Spleen (tissue), 11 donors: ENCODE measurements around the gene PRG3. TPM values are rescaled to one million over a fixed set of nuclear protein-coding genes. Genes with fewer than 3 reads are reported as not detected.

Source experiments
- DNase-seq: peaks from one replicate; pipeline ENCODE4 v3.0.0-alpha.2; 2020
- H3K27ac ChIP-seq, 8 donors: fragments of 200-600 bp; sonication (generic) in 7 of 8; 1 replicate in 4 of 8; 2 replicates in 4 of 8; pipeline versions ENCODE4 v1.5.0 to v1.8.0; 2016 to 2021; ENCODE audit warnings: inconsistent platforms in 4 of 8, mild to moderate bottlenecking in 4 of 8, moderate library complexity in 1 of 8
- H3K27me3 ChIP-seq, 7 donors: fragments of 200-600 bp; sonication (generic) in 6 of 7; replicated peaks in 1 of 7; 1 replicate in 4 of 7; 2 replicates in 3 of 7; pipeline versions ENCODE4 v1.5.0 to v1.8.0; 2016 to 2021; ENCODE audit warnings: inconsistent platforms in 3 of 7, mild to moderate bottlenecking in 1 of 7
- H3K36me3 ChIP-seq, 6 donors: fragments of 200-600 bp; sonication (generic) in 5 of 6; 1 replicate in 4 of 6; 2 replicates in 2 of 6; pipeline versions ENCODE4 v1.5.0 to v1.8.0; 2016 to 2021; ENCODE audit warnings: inconsistent platforms in 2 of 6
- H3K4me1 ChIP-seq, 6 donors: fragments of 200-600 bp; sonication (generic) in 5 of 6; 1 replicate in 3 of 6; 2 replicates in 3 of 6; pipeline versions ENCODE4 v1.5.0 to v1.8.0; 2016 to 2021; ENCODE audit warnings: inconsistent platforms in 3 of 6
- H3K4me3 ChIP-seq, 8 donors: fragments of 200-600 bp; sonication (generic) in 7 of 8; 1 replicate in 4 of 8; 2 replicates in 4 of 8; pipeline versions ENCODE4 v1.5.0 to v1.8.0; 2016 to 2021; ENCODE audit warnings: inconsistent platforms in 4 of 8, mild to moderate bottlenecking in 4 of 8, moderate library complexity in 2 of 8
- H3K9me3 ChIP-seq, 8 donors: fragments of 200-600 bp; sonication (generic) in 7 of 8; 1 replicate in 4 of 8; 2 replicates in 4 of 8; pipeline versions ENCODE4 v1.5.0 to v1.8.0; 2016 to 2021; ENCODE audit warnings: inconsistent platforms in 4 of 8
- CTCF ChIP-seq, 11 experiments: fragments of 200-600 bp in 7 of 11; fragments of 450-650 bp in 4 of 11; sonication (generic) in 4 of 11; IDR thresholded peaks in 8 of 11; conservative IDR thresholded peaks in 3 of 11; 1 replicate in 7 of 11; 2 replicates in 4 of 11; pipeline versions ENCODE4 v1.4.0 to v1.8.0; 2016 to 2021; ENCODE audit warnings: antibody characterized with exemption in 11 of 11, inconsistent platforms in 4 of 11, mild to moderate bottlenecking in 1 of 11
- POLR2A ChIP-seq, 3 donors: fragments of 450-650 bp; IDR thresholded peaks; one replicate each; pipeline ENCODE4 v1.5.1; 2017; ENCODE audit warnings: antibody characterized with exemption in 3 of 3, mild to moderate bottlenecking in 1 of 3
- POLR2AphosphoS5 ChIP-seq, 3 donors: sonication (generic); formaldehyde crosslinking; IDR thresholded peaks; one replicate each; pipeline ENCODE4 v1.5.1; 2017; ENCODE audit warnings: antibody characterized with exemption in 3 of 3
- WGBS, 5 donors: extraction: QIAGEN DNeasy Blood & Tissue Kit in 3 of 5; methylation state at CpG; one replicate each; pipeline versions ENCODE4 v1.1.5 to v1.1.7; 2013 to 2018; 5-methylcytosine and 5-hydroxymethylcytosine counted together
- intact Hi-C: fragments of 100-400 bp; cut with DNase I; formaldehyde crosslinking; loops from one replicate; pipeline ENCODE4 v1.15.0; 2023; ENCODE audit warnings: low total_unique reads
- polyA plus RNA-seq, 3 donors: library from polyadenylated mRNA; stranded (reverse); fragments of 200-250 nt; gene quantifications; one replicate each; pipeline ENCODE4 v1.2.1, GENCODE V29; 2013
- total RNA-seq, 7 donors: library from RNA; depleted of rRNA in 3 of 7; stranded (reverse); fragments of >200 nt in 3 of 7; fragmentation: NEBNext Ultra II Directional in 4 of 7; extraction: Animal tissue kit (Norgen Biotek cat#: 25700) in 4 of 7; gene quantifications; one replicate each; pipeline versions ENCODE4 v1.1.0 to v1.2.1, GENCODE V29; 2016 to 2021
- donor health status: healthy with polysubstance abuse.
- donor health status: DM: no; HTN: no; CAD: no; lungs with moderate emphysema.
- donor health status: DM: no; HTN: no; CAD: no.
- donor health status: Bipolar disorder and iron deficiency.
- donor health status: healthy.
- donor health status: DM: no; HTN: no; CAD: no.
- donor health status: DM: yes; HTN: yes; CAD: no.

PRG3 gene
- total and polyA plus RNA-seq, 10 donors, result 0.36 to 5.1 (median 1.1) TPM; not detected in 1

DNA sequence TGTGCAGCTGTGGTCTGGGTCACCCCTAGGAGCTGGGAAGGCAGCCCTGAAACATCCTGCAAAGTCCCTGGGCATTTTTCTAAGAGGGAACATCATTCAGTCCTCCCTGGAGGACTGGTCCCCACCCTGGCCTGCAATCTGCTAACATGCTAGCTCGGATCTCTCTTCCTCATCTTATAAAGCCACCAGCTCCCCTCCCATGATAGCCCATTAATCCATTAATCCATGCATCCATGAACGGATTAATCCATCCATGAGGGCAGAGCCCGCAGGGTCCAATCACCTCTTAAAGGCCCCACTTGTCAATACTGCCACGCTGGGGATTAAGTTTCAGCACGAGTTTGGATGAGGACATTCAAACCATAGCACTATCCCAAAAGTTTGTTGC lies 12.1 kb downstream of the PRG3 start:
- H3K27me3 ChIP-seq, result no peaks in the 10 kb centered on the region
- H3K9me3 ChIP-seq, result no peaks in the 10 kb centered on the region
- TF ChIP-seq POLR2AphosphoS5 (IDR thresholded peaks at IDR 0.05), result no peak
- TF ChIP-seq CTCF (IDR thresholded peaks at IDR 0.05 in 8 of 11, conservative IDR thresholded peaks at IDR 0.05 in 3 of 11), result no peak
- no peak for TF ChIP-seq POLR2A (IDR thresholded peaks at IDR 0.05)
- no peaks in the 10 kb centered on the region for H3K36me3 ChIP-seq
- no peak for DNase-seq
- no peak overlapping the region for H3K27ac ChIP-seq
- peaks cover 0 to 11% (median 0%) of the 10 kb centered on the region in 6 donors for H3K4me1 ChIP-seq
- 61 to 78% (median 69%) methylated on average over 5 of the region's 5 CpGs for WGBS, 5 donors
- H3K4me3 ChIP-seq, result no peak overlapping the region
- intact Hi-C loops, result no loop called here

DNA sequence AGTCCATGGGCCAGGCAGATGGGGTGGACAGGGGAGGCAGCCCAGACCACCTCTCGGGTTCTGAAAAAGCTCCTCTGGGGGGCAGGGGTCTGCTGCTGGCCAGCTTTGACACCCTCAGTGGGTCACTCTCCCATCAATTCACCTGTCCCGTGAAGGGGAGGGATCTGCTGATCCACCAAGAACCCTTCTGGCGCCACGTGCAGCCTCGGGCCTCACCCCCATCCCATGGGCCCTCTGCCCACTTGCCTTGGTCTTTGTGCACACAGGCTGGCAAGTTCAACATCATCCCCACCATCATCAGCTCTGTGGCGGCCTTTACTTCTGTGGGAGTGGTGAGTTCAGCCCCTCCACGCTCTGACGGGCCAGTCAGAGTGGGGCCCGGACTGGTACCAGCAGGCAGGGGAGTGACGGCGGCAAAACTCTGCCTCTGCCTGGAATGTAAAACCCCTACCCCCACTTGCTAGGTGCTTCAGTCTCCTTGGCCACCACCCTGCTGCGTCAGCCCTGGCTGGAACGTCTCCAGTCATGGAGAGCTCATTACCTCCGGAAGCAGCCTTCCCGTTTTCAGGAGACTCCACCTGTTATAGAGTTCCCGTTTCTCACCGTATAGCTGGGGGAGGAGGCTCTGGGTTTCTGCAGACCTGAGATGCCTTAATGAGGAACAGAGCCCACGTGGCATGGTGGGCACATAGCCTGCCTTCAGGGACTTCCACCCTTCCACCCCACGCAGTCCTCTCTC lies 12.7 kb downstream of the PRG3 start:
- intact Hi-C loops, result no loop called here
- Histone ChIP-seq H3K9me3 (no peaks in the 10 kb centered on the region), H3K27me3 (no peaks in the 10 kb centered on the region), H3K27ac (no peak overlapping the region), H3K36me3 (no peaks in the 10 kb centered on the region), H3K4me3 (no peak overlapping the region), H3K4me1 (peaks cover 0 to 11% (median 0%) of the 10 kb centered on the region in 6 donors)
- no peak for TF ChIP-seq CTCF (IDR thresholded peaks at IDR 0.05 in 8 of 11, conservative IDR thresholded peaks at IDR 0.05 in 3 of 11)
- 37 to 59% (median 52%) methylated on average over 10 to 19 of the region's 19 CpGs for WGBS, 5 donors
- DNase-seq, result no peak

DNA sequence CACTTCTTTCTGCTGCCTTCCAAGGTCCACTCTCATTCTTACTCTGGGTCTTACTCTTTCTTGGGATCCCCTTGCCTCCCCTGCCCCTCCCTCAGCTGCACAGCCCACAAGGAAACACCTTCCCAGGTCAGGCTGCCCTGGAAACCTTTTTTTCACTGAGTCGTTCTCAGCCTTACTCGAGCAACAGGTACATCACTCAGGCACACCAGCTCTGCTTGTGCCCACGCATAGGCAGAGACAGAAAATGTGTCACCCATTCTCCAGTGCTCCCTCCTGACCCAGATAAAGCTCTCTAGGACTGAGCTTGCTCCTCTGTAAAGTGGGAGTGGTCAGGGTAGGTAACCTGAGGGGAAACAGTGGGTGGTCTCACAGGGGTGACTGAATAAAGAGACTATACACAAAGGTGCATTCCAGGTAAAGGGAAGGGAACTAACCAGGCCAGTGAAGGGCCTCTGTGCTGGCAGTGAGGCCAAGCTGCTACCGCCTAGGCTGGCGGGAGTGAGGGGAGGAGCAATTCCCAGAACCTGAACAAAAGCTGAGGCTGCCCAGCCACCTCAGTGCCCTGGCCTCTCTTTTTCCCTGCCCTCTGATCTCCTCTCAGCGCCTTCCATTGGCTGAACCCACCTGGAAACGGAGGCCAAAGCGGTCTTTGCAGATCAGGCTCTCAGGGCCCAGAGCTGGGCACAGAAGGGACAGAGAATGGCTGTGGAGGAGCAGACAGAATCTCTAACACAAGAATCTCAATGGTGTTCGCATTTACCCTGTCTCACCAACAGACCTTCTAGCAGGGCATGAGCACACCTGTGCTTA lies 15.9 kb downstream of the PRG3 start:
- intact Hi-C loops, result no loop called here
- no peak overlapping the region for H3K27ac ChIP-seq
- peaks cover 0 to 11% (median 0%) of the 10 kb centered on the region in 6 donors for H3K4me1 ChIP-seq
- H3K27me3 ChIP-seq, result no peaks in the 10 kb centered on the region
- 75 to 87% (median 84%) methylated on average over 9 of the region's 9 CpGs for WGBS, 5 donors
- no peak for DNase-seq
- no peaks in the 10 kb centered on the region for H3K36me3 ChIP-seq
- TF ChIP-seq CTCF (IDR thresholded peaks at IDR 0.05 in 8 of 11, conservative IDR thresholded peaks at IDR 0.05 in 3 of 11) (no peak), POLR2A (IDR thresholded peaks at IDR 0.05) (no peak), POLR2AphosphoS5 (IDR thresholded peaks at IDR 0.05) (no peak)
- no peak overlapping the region for H3K4me3 ChIP-seq
- no peaks in the 10 kb centered on the region for H3K9me3 ChIP-seq
